Measurements from ENCODE around the gene BCL7C.
A peak's percentile ranks its signal among the peaks of the same experiment; 100 is the strongest.

The BCL7C gene

GRCh38 chr16:30931068-30931650 is 37.3 kb upstream of the BCL7C start:
- DNase-seq (ENCODE audit: low spot score), result no peak
- in situ Hi-C loops (cut with MboI; ENCODE audit: low pct_unique_long_range_greater_than_20kb, low sequenced_read_pairs, unreplicated experiment), result no loop called here
- TF ChIP-seq CTCF (IDR thresholded peaks at IDR 0.05; ENCODE audit: extremely low read depth, insufficient read depth, missing control alignments), result no peak

GRCh38 chr16:30930160-30930571 is 36.3 kb upstream of the BCL7C start:
- no peak for DNase-seq (ENCODE audit: low spot score)
- no peak for TF ChIP-seq CTCF (IDR thresholded peaks at IDR 0.05; ENCODE audit: extremely low read depth, insufficient read depth, missing control alignments)
- in situ Hi-C loops (cut with MboI; ENCODE audit: low pct_unique_long_range_greater_than_20kb, low sequenced_read_pairs, unreplicated experiment), result no loop called here

GRCh38 chr16:30929167-30929566 is 35.3 kb upstream of the BCL7C start:
- in situ Hi-C loops (cut with MboI; ENCODE audit: low pct_unique_long_range_greater_than_20kb, low sequenced_read_pairs, unreplicated experiment), result no loop called here
- no peak for DNase-seq (ENCODE audit: low spot score)
- no peak for TF ChIP-seq CTCF (IDR thresholded peaks at IDR 0.05; ENCODE audit: extremely low read depth, insufficient read depth, missing control alignments)

GRCh38 chr16:30928390-30928789 is 34.5 kb upstream of the BCL7C start:
- no peak for DNase-seq (ENCODE audit: low spot score)
- no peak for TF ChIP-seq CTCF (IDR thresholded peaks at IDR 0.05; ENCODE audit: extremely low read depth, insufficient read depth, missing control alignments)
- in situ Hi-C loops (cut with MboI; ENCODE audit: low pct_unique_long_range_greater_than_20kb, low sequenced_read_pairs, unreplicated experiment), result no loop called here

- in situ Hi-C loops (cut with MboI; ENCODE audit: low pct_unique_long_range_greater_than_20kb, low sequenced_read_pairs, unreplicated experiment), result no loop called here
- no peak for TF ChIP-seq CTCF (IDR thresholded peaks at IDR 0.05; ENCODE audit: extremely low read depth, insufficient read depth, missing control alignments)
- DNase-seq (ENCODE audit: low spot score), result peak; percentile 74
Observed at GRCh38 chr16:30927789-30928378, 34.0 kb upstream of the BCL7C start.

GRCh38 chr16:30926937-30927788 is 33.3 kb upstream of the BCL7C start:
- no peak for DNase-seq (ENCODE audit: low spot score)
- in situ Hi-C loops (cut with MboI; ENCODE audit: low pct_unique_long_range_greater_than_20kb, low sequenced_read_pairs, unreplicated experiment), result no loop called here
- no peak for TF ChIP-seq CTCF (IDR thresholded peaks at IDR 0.05; ENCODE audit: extremely low read depth, insufficient read depth, missing control alignments)
